A549 (cell line): ENCODE measurements around the gene ADAM19. TPM values are rescaled to one million over a fixed set of nuclear protein-coding genes. Genes with fewer than 3 reads are reported as not detected.

Experiments used
- ATAC-seq, 2 experiments: fragments of 200-7000 bp in 1 of 2; fragments of >200 bp in 1 of 2; cut with Nextera tagmentation in 1 of 2; cut with Tn5 transposase in 1 of 2; 3 replicates each; pipeline versions ENCODE4 v1.8.0 to v1.9.1; 2018 to 2020; ENCODE audit warnings: mild to moderate bottlenecking in 1 of 2, moderate library complexity in 1 of 2
- CTCF ChIA-PET: fragments of 300-600 bp; sonication (Branson Sonifier 250); formaldehyde crosslinking; extraction: SDS; loops from one replicate; lab custom pipeline; 2021; ENCODE audit warnings: antibody characterized with exemption, inconsistent platforms; lab: Yijun Ruan, JAX
- POLR2A ChIA-PET: fragments of 350-600 bp; formaldehyde crosslinking; extraction: SDS; loops from one replicate; lab custom pipeline; 2021; ENCODE audit warnings: antibody characterized with exemption, inconsistent platforms; lab: Yijun Ruan, JAX
- DNase-seq, 2 experiments: peaks; one replicate each; pipeline versions ENCODE4 v3.0.0 to v3.0.0-alpha.2; 2011 to 2016; ENCODE audit warnings: low read depth in 1 of 2, low spot score in 1 of 2
- FAIRE-seq: peaks from 2 replicates; lab custom pipeline; 2011; peaks lifted over from hg19 to GRCh38; lab: Jason Lieb, UNC
- H3K27ac ChIP-seq, 2 experiments: fragments of >200 bp; sonication (Bioruptor Twin); formaldehyde crosslinking; 3 replicates each; pipeline ENCODE4 v1.5.1; 2016 to 2017
- H3K4me1 ChIP-seq: fragments of >200 bp; sonication (Bioruptor Twin); formaldehyde crosslinking; 3 replicates; pipeline ENCODE4 v1.6.1; 2016
- H3K4me2 ChIP-seq: fragments of >200 bp; sonication (Bioruptor Twin); formaldehyde crosslinking; 3 replicates; pipeline ENCODE4 v1.6.1; 2016
- H3K4me3 ChIP-seq: fragments of >200 bp; sonication (Bioruptor Twin); formaldehyde crosslinking; 3 replicates; pipeline ENCODE4 v1.5.1; 2016
- H3K9me3 ChIP-seq: fragments of >200 bp; sonication (Bioruptor Twin); formaldehyde crosslinking; 3 replicates; pipeline ENCODE4 v1.6.1; 2016
- CBX2 ChIP-seq: fragments of 200-600 bp; sonication (generic); IDR thresholded peaks from 2 replicates; pipeline ENCODE4 v1.6.1; 2016; ENCODE audit warnings: low read depth, mild to moderate bottlenecking, borderline replicate concordance
- CEBPB ChIP-seq, 2 experiments: fragments of >200 bp in 1 of 2; sonication (Bioruptor Twin) in 1 of 2; formaldehyde crosslinking in 1 of 2; IDR thresholded peaks; 2 replicates each; pipeline ENCODE4 v1.6.1; 2012 to 2016
- CHD2 ChIP-seq: fragments of 150-350 bp; IDR thresholded peaks from 2 replicates; pipeline ENCODE4 v1.6.1; 2014; ENCODE audit warnings: low read length; ENCODE audit not compliant: partially characterized antibody
- CTCF ChIP-seq: fragments of >200 bp; sonication (Bioruptor Twin); formaldehyde crosslinking; IDR thresholded peaks from 3 replicates; pipeline ENCODE4 v1.5.1; 2016
- EHMT2 ChIP-seq: fragments of 200-600 bp; sonication (generic); IDR thresholded peaks from 2 replicates; pipeline ENCODE4 v1.6.1; 2016; ENCODE audit warnings: antibody characterized with exemption, low read depth, mild to moderate bottlenecking, moderate library complexity
- EP300 ChIP-seq, 2 experiments: fragments of >200 bp; sonication (Bioruptor Twin); formaldehyde crosslinking; IDR thresholded peaks; 2 replicates in 1 of 2; 3 replicates in 1 of 2; pipeline ENCODE4 v1.6.1; 2016 to 2017
- FOSB ChIP-seq: fragments of 250-450 bp; sonication (Bioruptor Pico); IDR thresholded peaks from 2 replicates; pipeline ENCODE4 v1.5.0; 2020; ENCODE audit warnings: mild to moderate bottlenecking, moderate library complexity
- HDAC2 ChIP-seq: fragments of 200-600 bp; sonication (generic); IDR thresholded peaks from 2 replicates; pipeline ENCODE4 v1.6.1; 2016
- JUN ChIP-seq, 2 experiments: fragments of >200 bp; sonication (Bioruptor Twin); formaldehyde crosslinking; IDR thresholded peaks; 2 replicates in 1 of 2; 3 replicates in 1 of 2; pipeline ENCODE4 v1.6.1; 2016 to 2017
- MYC ChIP-seq: IDR thresholded peaks from 2 replicates; pipeline ENCODE4 v1.6.1; 2012; ENCODE audit warnings: mild to moderate bottlenecking, inconsistent platforms, low read length, improper control_type of control experiment, borderline replicate concordance
- NPAS2 ChIP-seq: fragments of 250-450 bp; sonication (Bioruptor Pico); IDR thresholded peaks from 2 replicates; pipeline ENCODE4 v1.8.0; 2022; ENCODE audit warnings: mild to moderate bottlenecking, moderate library complexity, borderline replicate concordance
- POLR2A ChIP-seq: IDR thresholded peaks from 2 replicates; pipeline ENCODE4 v1.6.1; 2012; ENCODE audit warnings: mild to moderate bottlenecking, low read length
- RAD21 ChIP-seq, 2 experiments: fragments of >200 bp in 1 of 2; sonication (Bioruptor Twin) in 1 of 2; formaldehyde crosslinking in 1 of 2; IDR thresholded peaks in 1 of 2; conservative IDR thresholded peaks in 1 of 2; 2 replicates in 1 of 2; 3 replicates in 1 of 2; pipeline ENCODE4 v1.6.1; 2012 to 2018; ENCODE audit warnings: inconsistent platforms in 1 of 2
- RCOR1 ChIP-seq: fragments of 150-350 bp; IDR thresholded peaks from 2 replicates; pipeline ENCODE4 v1.6.1; 2014; ENCODE audit warnings: antibody characterized with exemption, low read length, low read depth
- RFX5 ChIP-seq: fragments of 450-650 bp; IDR thresholded peaks from 2 replicates; pipeline ENCODE4 v1.7.1; 2014; ENCODE audit warnings: antibody characterized with exemption, mild to moderate bottlenecking, moderate library complexity
- TFCP2L1 ChIP-seq: fragments of 250-450 bp; sonication (Bioruptor Pico); IDR thresholded peaks from 2 replicates; pipeline ENCODE4 v1.5.0; 2021; ENCODE audit warnings: mild to moderate bottlenecking
- USF2 ChIP-seq: fragments of 450-650 bp; IDR thresholded peaks from 2 replicates; pipeline ENCODE4 v1.6.1; 2014; ENCODE audit warnings: antibody characterized with exemption
- ZSCAN20 ChIP-seq: fragments of 250-450 bp; sonication (Bioruptor Pico); IDR thresholded peaks from 2 replicates; pipeline ENCODE4 v1.8.0; 2022; ENCODE audit warnings: mild to moderate bottlenecking, moderate library complexity
- WGBS: methylation state at CpG from one replicate; pipeline ENCODE4 v1.1.6; 2017; ENCODE audit errors: missing lambda C conversion rate; 5-methylcytosine and 5-hydroxymethylcytosine counted together
- polyA plus RNA-seq, 4 experiments: library from polyadenylated mRNA; depleted of rRNA in 3 of 4; stranded (reverse); fragments of >200 nt; fragmentation: RNase III in 1 of 4; extraction: RNeasy Plus Mini Kit Qiagen cat#74134 plus additional on column Dnase treatment in 1 of 4; gene quantifications; 2 replicates in 3 of 4; 3 replicates in 1 of 4; pipeline ENCODE4 v1.2.3, GENCODE V29; 2011 to 2017
- TF ChIP-seq, protein P1 (sequence below): fragments of >200 bp; sonication (Bioruptor Twin); formaldehyde crosslinking; IDR thresholded peaks from 2 replicates; pipeline ENCODE4 v1.6.1; 2016
- TF ChIP-seq, protein P2 (sequence below): fragments of 250-450 bp; sonication (Bioruptor Pico); IDR thresholded peaks from 2 replicates; pipeline ENCODE4 v1.5.0; 2021; ENCODE audit warnings: mild to moderate bottlenecking, moderate library complexity, borderline replicate concordance

Gene ADAM19
- polyA plus RNA-seq, 2 of the 4 experiments (the other 2 are of a cell fraction) = 7.7 to 15.2 TPM

- Histone ChIP-seq H3K27ac (no peak overlapping the region), H3K4me2 (no peak overlapping the region), H3K4me3 (no peak overlapping the region), H3K9me3 (no peaks in the 10 kb centered on the region), H3K4me1 (no peaks in the 10 kb centered on the region)
- DNase-seq = no peak
- no peak for FAIRE-seq
- ChIA-PET POLR2A (no interaction called here), CTCF (interaction anchor here (0.5 to 1.5 kb wide), 3 partner anchors 14 to 340 kb away, joined by 3 to 6 read pairs (median 4); no protein-coding TSS in a partner anchor)
- TF ChIP-seq CEBPB (IDR thresholded peaks at IDR 0.05) (no peak), EHMT2 (no peak), CTCF (no peak), RAD21 (conservative IDR thresholded peaks at IDR 0.05 in 1 of 2, IDR thresholded peaks at IDR 0.05 in 1 of 2) (no peak)
- 77% methylated on average over 10 of the region's 10 CpGs for WGBS
- ATAC-seq = no peak; a peak in 1 of 6 replicates
Measured at GRCh38 chr5:157497875-157498611, 77.5 kb downstream of the ADAM19 start.

DNA sequence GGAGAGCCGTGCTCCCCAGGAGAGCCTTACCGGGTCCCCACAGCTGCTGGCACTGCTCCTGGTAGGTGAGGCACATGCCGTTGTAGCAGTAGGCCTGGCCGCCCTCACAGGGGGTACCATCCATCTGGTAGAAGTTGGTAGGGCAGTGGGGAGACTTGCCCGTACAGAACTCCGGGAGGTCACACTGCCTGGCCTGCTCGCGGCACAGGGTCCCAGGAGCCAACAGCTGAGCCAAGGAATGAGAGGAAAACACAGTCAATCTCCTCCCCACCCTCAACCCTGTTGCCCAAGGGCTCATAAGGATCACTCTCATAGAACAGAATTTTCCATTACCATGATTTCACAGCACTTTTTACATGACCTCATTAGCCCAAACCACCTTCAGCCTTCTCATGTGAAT is 78.7 kb downstream of the ADAM19 start:
- Histone ChIP-seq H3K4me1 (no peaks in the 10 kb centered on the region), H3K27ac (no peak overlapping the region), H3K9me3 (no peaks in the 10 kb centered on the region), H3K4me3 (no peak overlapping the region), H3K4me2 (no peak overlapping the region)
- FAIRE-seq = no peak
- TF ChIP-seq FOSB (no peak), ZSCAN20 (CRISPR knock-in tag) (no peak), TFCP2L1 (CRISPR knock-in tag) (no peak)
- TF ChIP-seq, protein P1, sequence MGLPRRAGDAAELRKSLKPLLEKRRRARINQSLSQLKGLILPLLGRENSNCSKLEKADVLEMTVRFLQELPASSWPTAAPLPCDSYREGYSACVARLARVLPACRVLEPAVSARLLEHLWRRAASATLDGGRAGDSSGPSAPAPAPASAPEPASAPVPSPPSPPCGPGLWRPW = no peak
- no peak for DNase-seq
- ChIA-PET POLR2A (no interaction called here), CTCF (interaction anchor here (1.0 to 1.5 kb wide), 2 partner anchors 172 to 247 kb away, joined by 3 to 4 read pairs; partner anchors contain the start of gene LSM11)
- no peak for ATAC-seq
- WGBS = 90% methylated on average over 8 of the region's 8 CpGs

DNA sequence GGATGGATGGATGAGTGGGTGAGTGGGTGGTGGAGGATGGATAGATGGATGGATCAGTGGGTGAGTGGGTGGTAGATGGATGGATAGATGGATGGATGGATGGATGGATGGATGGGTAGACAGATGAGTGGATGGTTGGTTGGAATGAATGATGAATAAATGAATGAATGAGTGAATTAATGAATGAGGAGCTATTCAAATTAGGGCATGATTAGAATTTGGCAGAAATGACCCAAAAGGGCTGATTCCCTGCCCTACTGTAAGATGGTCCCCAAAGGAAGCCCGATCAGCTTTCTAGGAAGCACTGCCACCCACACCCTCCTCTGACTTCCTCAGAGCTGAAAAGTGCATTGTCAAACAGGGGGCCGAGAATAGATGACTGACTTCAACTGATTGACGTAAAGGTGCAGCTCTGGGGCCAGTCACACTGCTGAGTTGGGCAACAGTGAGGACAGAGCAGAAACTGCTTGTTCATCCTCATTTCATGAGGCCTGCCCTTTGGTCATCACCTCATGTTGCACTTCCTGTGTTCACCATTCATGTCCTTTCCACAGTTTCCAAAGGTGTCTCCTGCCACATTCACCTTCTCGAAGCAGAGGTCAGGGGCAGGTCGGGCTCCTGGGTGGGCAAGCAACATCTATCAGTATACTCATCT is 81.3 kb downstream of the ADAM19 start:
- H3K4me2 ChIP-seq = no peak overlapping the region
- CTCF ChIA-PET = interaction anchor here (0.7 kb wide), 1 partner anchor 13 kb away, joined by 3 read pairs; no protein-coding TSS in a partner anchor
- TF ChIP-seq CHD2 = no peak
- no peak for TF ChIP-seq JUN (IDR thresholded peaks at IDR 0.05)
- TF ChIP-seq RFX5 = no peak
- no peak for TF ChIP-seq NPAS2
- no peak for TF ChIP-seq HDAC2
- no peak for TF ChIP-seq CBX2
- TF ChIP-seq EP300 (IDR thresholded peaks at IDR 0.05) = no peak
- no peak for TF ChIP-seq USF2
- TF ChIP-seq, protein P2, sequence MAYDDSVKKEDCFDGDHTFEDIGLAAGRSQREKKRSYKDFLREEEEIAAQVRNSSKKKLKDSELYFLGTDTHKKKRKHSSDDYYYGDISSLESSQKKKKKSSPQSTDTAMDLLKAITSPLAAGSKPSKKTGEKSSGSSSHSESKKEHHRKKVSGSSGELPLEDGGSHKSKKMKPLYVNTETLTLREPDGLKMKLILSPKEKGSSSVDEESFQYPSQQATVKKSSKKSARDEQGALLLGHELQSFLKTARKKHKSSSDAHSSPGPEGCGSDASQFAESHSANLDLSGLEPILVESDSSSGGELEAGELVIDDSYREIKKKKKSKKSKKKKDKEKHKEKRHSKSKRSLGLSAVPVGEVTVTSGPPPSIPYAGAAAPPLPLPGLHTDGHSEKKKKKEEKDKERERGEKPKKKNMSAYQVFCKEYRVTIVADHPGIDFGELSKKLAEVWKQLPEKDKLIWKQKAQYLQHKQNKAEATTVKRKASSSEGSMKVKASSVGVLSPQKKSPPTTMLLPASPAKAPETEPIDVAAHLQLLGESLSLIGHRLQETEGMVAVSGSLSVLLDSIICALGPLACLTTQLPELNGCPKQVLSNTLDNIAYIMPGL (CRISPR knock-in tag) = no peak
- TF ChIP-seq MYC = no peak
- TF ChIP-seq POLR2A = no peak
- no peak for TF ChIP-seq ZSCAN20 (CRISPR knock-in tag)
- no peak for TF ChIP-seq RCOR1
- no peak overlapping the region for H3K27ac ChIP-seq
- H3K4me3 ChIP-seq = no peak overlapping the region
- H3K4me1 ChIP-seq = no peaks in the 10 kb centered on the region
- H3K9me3 ChIP-seq = no peaks in the 10 kb centered on the region
- no peak; a peak in 1 of 6 replicates for ATAC-seq
- no peak for DNase-seq
- FAIRE-seq = no peak
- 77% methylated on average over 5 of the region's 5 CpGs for WGBS
- POLR2A ChIA-PET = no interaction called here
